HUES64 (cell line): Measurements from ENCODE around the gene GREM1.

ENCODE experiments used
- H3K27ac ChIP-seq: 2 replicates; pipeline ENCODE4 v1.7.0; 2013; ENCODE audit warnings: low read depth, low read length, inconsistent platforms
- H3K27me3 ChIP-seq: 2 replicates; pipeline ENCODE4 v1.6.1; 2013; ENCODE audit warnings: mild to moderate bottlenecking, low read length; ENCODE audit not compliant: insufficient read depth
- H3K36me3 ChIP-seq: 2 replicates; pipeline ENCODE4 v1.6.1; 2013; ENCODE audit warnings: mild to moderate bottlenecking, low read length; ENCODE audit not compliant: insufficient read depth
- H3K4me1 ChIP-seq: 2 replicates; pipeline ENCODE4 v1.6.1; 2013; ENCODE audit warnings: mild to moderate bottlenecking, low read length, moderate library complexity; ENCODE audit not compliant: insufficient read depth
- H3K4me3 ChIP-seq: 2 replicates; pipeline ENCODE4 v1.5.1; 2013; ENCODE audit warnings: mild to moderate bottlenecking, low read length, moderate library complexity
- H3K9ac ChIP-seq: 2 replicates; pipeline ENCODE4 v1.6.1; 2013; ENCODE audit warnings: mild to moderate bottlenecking, low read depth, low read length
- H3K9me3 ChIP-seq: 2 replicates; pipeline ENCODE4 v1.6.1; 2013; ENCODE audit warnings: low read depth, low read length; ENCODE audit not compliant: insufficient read depth
- WGBS: fragments of 150-250, 120-280 bp; methylation state at CpG from one replicate; pipeline ENCODE4 v1.1.7; 2013; ENCODE audit warnings: missing lambda C conversion rate; 5-methylcytosine and 5-hydroxymethylcytosine counted together

The GREM1 gene

DNA sequence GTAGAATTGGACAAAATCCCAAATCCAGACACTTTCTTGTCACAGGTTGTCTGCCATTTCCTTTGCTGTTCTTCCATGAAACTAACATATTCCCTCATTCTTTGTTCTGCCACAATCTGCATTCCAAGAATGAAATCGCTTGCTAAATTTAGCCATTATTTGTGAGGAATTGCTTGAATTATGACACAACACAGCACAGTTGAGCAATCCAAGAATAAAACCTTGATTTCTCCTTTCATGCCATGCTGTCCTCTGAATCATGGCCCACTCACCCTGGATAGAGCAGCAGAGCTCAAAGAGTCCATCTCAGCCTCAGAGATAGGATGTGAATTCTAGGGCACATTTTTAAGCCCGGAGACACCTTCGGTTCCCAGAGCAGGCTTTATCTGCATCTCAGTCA is 35.2 kb upstream of the GREM1 start:
- Histone ChIP-seq H3K4me1 (peaks cover 5% of the 10 kb centered on the region), H3K4me3 (no peak overlapping the region), H3K27me3 (no peaks in the 10 kb centered on the region), H3K9ac (no peak overlapping the region), H3K9me3 (no peaks in the 10 kb centered on the region), H3K36me3 (no peaks in the 10 kb centered on the region; the same call in 1 of the 2 replicates), H3K27ac (no peak overlapping the region)
- WGBS, result 94% methylated on average over 3 of the region's 3 CpGs

DNA sequence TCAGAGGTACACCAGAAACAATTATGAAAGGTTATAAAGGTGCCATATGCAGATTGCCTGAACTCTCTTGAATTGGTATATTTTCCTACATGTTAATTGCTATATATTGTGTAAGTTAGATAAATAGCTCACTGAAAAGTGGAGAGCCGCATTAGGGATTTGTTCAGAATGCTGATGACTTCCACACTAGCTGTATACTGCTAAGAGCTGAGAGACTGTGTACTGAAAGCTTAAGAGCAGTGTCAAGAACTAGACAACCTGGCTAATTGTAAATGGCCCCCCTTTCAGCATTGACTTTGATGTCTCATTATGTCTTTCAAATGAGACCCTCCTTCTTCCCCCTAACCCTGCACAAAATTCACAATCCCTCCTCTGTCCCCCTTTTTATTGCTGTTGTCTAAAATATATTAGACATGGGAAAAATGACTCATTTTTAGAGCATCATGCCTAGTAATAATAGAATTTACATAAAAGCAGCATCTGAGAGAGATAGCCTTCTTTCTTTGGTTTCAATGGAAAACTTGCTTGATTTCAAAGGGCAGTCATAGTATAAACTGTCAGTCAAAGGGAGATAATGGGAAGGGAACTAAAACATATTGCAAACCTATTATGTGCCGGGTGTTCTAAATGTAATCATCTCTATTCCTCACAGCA is 34.7 kb upstream of the GREM1 start:
- no peaks in the 10 kb centered on the region for H3K4me1 ChIP-seq
- H3K27ac ChIP-seq, result no peak overlapping the region
- H3K9ac ChIP-seq, result no peak overlapping the region
- H3K27me3 ChIP-seq, result no peaks in the 10 kb centered on the region
- no peaks in the 10 kb centered on the region for H3K9me3 ChIP-seq
- no peaks in the 10 kb centered on the region; the same call in 1 of the 2 replicates for H3K36me3 ChIP-seq
- no peak overlapping the region for H3K4me3 ChIP-seq
- WGBS, result 93% methylated on average over 2 of the region's 2 CpGs

DNA sequence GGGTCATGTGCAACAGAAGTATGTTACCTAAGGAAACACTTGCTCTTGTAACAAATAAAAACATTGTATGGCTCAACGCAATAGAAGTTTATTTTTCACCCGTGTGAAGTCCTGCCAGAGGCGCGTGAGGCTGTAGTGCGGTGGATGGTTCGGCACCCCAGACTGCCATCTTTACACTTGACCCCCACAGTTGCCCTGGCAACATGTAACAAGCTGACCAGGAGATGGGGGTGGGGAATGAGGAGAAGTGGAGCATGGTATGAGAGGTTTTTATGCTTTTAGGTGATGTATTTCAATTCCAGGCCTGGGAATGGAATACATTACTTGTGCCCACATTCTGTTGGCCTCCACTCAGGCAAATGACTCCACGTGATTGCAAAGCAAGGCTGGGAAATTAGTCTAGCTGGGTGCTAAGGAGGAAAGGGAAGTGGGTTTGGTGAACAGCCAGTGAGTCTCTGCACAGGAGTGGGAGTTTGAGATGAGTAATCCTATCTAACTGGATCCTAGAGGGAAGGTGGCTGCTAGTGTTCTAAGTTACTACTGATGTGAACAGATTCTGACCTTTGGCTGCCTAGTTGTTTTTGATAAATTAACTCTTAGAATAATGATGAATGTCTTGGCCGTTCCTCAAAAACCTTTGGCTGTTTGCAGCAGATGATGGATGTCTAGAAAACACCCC is 33.8 kb upstream of the GREM1 start:
- H3K27me3 ChIP-seq, result no peaks in the 10 kb centered on the region
- H3K9ac ChIP-seq, result no peak overlapping the region
- WGBS, result 91% methylated on average over 8 of the region's 8 CpGs
- no peak overlapping the region for H3K27ac ChIP-seq
- no peaks in the 10 kb centered on the region for H3K4me1 ChIP-seq
- H3K4me3 ChIP-seq, result no peak overlapping the region
- no peaks in the 10 kb centered on the region; the same call in 1 of the 2 replicates for H3K36me3 ChIP-seq
- H3K9me3 ChIP-seq, result no peaks in the 10 kb centered on the region

DNA sequence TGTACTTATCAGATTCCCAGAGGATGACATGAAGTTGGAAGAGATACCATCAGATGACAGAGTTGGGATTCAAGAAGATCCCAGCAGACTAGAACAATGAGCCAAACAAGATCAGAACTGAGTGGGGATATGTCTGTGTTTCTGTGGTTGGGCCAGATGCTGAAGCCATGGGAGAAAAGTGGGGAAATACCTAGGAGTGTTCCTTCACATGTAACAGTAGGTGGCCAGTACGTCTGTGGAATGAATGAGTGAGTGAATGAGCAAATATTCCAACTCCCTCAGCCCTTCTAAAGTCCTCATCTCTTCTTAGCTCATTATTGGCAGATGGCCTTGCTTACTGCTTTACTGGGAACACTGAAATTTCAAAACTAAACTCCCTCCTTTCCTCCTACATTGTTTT is 32.2 kb upstream of the GREM1 start:
- no peak overlapping the region for H3K9ac ChIP-seq
- no peak overlapping the region for H3K4me3 ChIP-seq
- no peaks in the 10 kb centered on the region; the same call in 1 of the 2 replicates for H3K36me3 ChIP-seq

DNA sequence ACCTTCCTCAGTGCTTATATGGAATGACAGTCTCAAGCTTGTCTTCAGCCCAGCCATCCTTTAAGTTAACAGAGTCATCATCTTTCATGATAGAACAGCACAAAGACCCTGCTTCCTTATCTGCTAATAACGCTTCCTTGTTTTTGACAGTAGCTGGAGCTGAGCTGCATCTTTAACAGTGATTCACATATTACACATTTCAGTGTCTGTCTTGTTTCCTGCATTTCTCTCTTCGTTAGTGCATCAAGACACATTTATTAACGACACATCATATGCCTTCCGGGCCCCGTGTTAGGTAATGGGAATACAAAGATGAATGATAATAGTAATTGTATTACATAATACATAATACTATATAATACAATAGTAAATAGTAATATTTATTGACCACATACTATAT is 30.2 kb upstream of the GREM1 start:
- WGBS, result 90% methylated on average over 2 of the region's 5 CpGs
- no peak overlapping the region for H3K4me3 ChIP-seq
- no peak overlapping the region for H3K27ac ChIP-seq
- H3K9ac ChIP-seq, result no peak overlapping the region
- H3K36me3 ChIP-seq, result no peaks in the 10 kb centered on the region; the same call in 1 of the 2 replicates
- H3K9me3 ChIP-seq, result no peaks in the 10 kb centered on the region
- H3K4me1 ChIP-seq, result no peaks in the 10 kb centered on the region
- no peaks in the 10 kb centered on the region for H3K27me3 ChIP-seq

More for the DNA sequence above, 32.2 kb upstream of the GREM1 start:
- no peak overlapping the region for H3K27ac ChIP-seq
- H3K4me1 ChIP-seq, result no peaks in the 10 kb centered on the region
- no peaks in the 10 kb centered on the region for H3K27me3 ChIP-seq
- H3K9me3 ChIP-seq, result no peaks in the 10 kb centered on the region
- WGBS, result no CpG with 5 or more reads among the region's 1 CpG

DNA sequence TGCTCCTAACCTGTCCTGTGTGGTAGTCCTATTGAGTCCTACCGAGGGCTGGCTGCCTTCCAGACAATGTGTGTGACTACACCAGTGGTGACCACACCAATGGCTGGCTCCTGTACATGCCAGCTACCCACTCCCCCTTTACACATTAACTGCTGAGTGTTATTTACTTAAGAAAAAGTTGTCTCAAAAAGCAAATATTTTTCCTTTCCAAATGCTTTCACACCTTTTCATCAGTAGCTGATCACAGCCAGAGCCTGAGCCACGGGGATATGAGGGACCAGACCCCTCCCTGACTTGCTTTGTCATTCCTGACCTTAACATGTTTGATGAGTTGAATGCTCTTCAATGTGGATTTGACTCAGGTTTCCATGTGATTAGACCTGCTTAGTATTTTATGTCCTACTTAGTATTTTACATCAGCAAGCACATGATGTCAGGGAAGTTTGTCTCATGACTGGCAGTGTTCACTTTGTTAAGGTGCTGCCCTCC is 29.6 kb upstream of the GREM1 start:
- no peaks in the 10 kb centered on the region for H3K4me1 ChIP-seq
- no peak overlapping the region for H3K9ac ChIP-seq
- no peaks in the 10 kb centered on the region; the same call in 1 of the 2 replicates for H3K36me3 ChIP-seq
- no peak overlapping the region for H3K4me3 ChIP-seq
- no peak overlapping the region for H3K27ac ChIP-seq
- H3K9me3 ChIP-seq, result no peaks in the 10 kb centered on the region
- WGBS, result 93% methylated on average over 2 of the region's 2 CpGs
- no peaks in the 10 kb centered on the region for H3K27me3 ChIP-seq

DNA sequence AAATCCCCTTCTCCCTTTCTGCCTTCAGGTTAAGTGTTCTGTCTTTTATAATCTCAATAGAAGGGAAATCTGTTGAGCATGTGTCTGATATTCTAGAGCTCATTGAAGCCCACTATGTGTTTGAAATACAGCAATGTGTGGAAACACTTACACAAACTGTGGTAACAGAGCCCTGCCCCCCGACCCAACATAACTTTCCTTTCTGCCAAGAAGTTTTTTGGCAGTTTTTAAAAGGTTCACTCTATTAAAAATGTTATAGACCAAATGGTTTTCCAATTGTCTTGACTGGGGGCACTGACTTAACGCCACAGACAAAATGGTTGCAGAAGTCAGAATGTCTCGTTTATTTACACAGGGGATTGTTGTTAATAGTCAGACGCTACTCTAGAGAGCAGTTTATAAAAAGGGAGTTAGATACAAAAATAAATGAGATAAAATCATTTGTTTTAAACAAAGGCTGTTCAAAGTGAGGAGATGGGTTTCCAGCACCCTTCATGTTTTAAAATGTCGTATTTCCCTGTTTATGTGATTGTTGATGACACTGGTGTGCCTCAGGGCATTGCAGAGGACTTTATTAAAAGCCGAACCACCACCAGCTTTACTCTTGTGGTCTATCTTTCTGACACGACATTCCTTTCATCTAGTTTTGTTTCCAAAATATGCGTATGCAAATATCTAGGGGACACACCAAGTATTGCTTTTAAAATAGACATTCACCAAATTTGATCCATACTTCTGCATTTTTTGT is 26.7 kb upstream of the GREM1 start:
- H3K9ac ChIP-seq, result no peak overlapping the region
- H3K27ac ChIP-seq, result no peak overlapping the region
- H3K9me3 ChIP-seq, result no peaks in the 10 kb centered on the region
- H3K4me1 ChIP-seq, result no peaks in the 10 kb centered on the region
- H3K4me3 ChIP-seq, result no peak overlapping the region
- no peaks in the 10 kb centered on the region for H3K36me3 ChIP-seq
- 93% methylated on average over 7 of the region's 8 CpGs for WGBS
- no peaks in the 10 kb centered on the region for H3K27me3 ChIP-seq

DNA sequence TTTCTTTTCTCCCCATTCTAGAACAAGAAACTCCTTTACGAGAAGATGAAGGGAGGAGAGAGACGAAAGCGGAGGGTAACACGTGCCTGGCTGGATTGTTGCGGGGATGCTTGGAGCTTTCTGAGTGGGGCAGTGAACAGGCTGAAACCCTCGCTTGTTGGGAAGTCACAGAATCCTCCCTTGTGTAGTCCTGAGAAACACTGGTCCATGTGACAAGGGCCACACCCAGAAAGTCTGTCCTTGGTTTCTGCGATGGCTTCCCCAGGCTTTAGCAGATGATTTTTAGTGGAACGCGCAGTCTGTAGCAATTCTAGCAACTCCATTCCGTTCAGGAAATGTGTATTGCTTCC is 26.1 kb upstream of the GREM1 start:
- H3K27ac ChIP-seq, result no peak overlapping the region
- H3K27me3 ChIP-seq, result no peaks in the 10 kb centered on the region
- H3K9me3 ChIP-seq, result no peaks in the 10 kb centered on the region
- no peaks in the 10 kb centered on the region for H3K4me1 ChIP-seq
- no peaks in the 10 kb centered on the region for H3K36me3 ChIP-seq
- H3K4me3 ChIP-seq, result no peak overlapping the region
- 89% methylated on average over 10 of the region's 10 CpGs for WGBS
- H3K9ac ChIP-seq, result no peak overlapping the region

DNA sequence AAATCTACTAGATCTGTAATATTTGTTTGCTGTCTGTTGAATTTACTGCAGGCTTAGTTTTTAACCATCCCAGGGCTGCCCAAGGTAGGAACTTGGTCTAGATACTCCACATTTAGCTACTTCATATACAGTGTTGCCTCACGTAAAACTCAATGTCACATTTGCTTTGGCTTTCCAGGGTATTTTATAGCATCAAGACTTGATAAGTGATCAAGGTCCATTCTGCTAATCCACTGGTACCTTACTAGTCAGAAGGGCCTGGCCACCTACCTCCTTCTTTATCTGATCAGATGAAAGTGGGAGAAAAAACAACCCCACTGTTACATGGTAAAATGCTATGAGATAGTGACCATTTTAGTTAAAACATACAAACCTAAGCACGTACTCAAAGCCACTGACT is 25.5 kb upstream of the GREM1 start:
- no peak overlapping the region for H3K9ac ChIP-seq
- no peaks in the 10 kb centered on the region for H3K4me1 ChIP-seq
- H3K36me3 ChIP-seq, result no peaks in the 10 kb centered on the region
- no peaks in the 10 kb centered on the region for H3K9me3 ChIP-seq
- no peaks in the 10 kb centered on the region for H3K27me3 ChIP-seq
- H3K4me3 ChIP-seq, result no peak overlapping the region
- 83% methylated on average over 2 of the region's 2 CpGs for WGBS
- H3K27ac ChIP-seq, result no peak overlapping the region

DNA sequence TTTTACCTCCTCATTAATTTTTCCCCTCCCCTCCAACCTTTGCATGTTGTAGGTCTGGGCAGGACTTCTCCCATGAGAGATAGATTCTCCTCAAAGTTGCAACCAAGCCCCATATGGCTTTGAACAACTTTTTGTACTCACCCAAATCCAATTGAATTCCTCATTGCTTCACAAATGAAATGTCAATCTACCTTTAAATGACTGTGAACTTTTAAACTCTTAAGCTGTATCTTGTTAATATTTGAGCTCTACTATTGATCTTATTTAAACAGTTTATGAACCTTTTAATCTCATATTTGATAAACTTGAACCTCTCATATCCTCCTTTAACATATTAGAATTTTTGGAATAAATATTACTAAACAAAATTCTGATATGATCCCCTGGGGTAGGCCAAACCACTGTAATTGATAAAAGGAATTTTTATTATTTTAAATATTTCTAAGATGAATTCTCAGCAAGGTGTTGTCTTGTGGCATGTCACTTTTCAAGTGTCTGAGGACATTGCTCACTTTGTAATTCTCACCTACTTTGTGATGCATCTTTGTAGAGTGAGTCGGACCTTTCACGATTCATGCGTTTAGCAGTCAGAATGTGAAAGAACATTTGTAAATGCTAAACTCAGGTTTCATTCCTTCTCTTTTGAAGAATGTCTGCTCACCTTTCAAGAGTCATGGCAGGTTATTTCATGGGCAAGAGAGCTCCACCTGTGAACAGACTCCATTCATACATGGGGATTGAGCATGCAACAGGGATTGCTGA is 23.4 kb upstream of the GREM1 start:
- WGBS, result 84% methylated on average over 3 of the region's 3 CpGs
- Histone ChIP-seq H3K36me3 (no peaks in the 10 kb centered on the region), H3K9ac (no peak overlapping the region), H3K27ac (no peak overlapping the region), H3K4me1 (no peaks in the 10 kb centered on the region), H3K9me3 (no peaks in the 10 kb centered on the region), H3K27me3 (no peaks in the 10 kb centered on the region), H3K4me3 (no peak overlapping the region)
